ENCODE measurements around the gene TRIM54. TPM values are rescaled to one million over a fixed set of nuclear protein-coding genes. Genes with fewer than 3 reads are reported as not detected.

Gene TRIM54
- total RNA-seq, 1 donor from 2014 or later = not detected

DNA sequence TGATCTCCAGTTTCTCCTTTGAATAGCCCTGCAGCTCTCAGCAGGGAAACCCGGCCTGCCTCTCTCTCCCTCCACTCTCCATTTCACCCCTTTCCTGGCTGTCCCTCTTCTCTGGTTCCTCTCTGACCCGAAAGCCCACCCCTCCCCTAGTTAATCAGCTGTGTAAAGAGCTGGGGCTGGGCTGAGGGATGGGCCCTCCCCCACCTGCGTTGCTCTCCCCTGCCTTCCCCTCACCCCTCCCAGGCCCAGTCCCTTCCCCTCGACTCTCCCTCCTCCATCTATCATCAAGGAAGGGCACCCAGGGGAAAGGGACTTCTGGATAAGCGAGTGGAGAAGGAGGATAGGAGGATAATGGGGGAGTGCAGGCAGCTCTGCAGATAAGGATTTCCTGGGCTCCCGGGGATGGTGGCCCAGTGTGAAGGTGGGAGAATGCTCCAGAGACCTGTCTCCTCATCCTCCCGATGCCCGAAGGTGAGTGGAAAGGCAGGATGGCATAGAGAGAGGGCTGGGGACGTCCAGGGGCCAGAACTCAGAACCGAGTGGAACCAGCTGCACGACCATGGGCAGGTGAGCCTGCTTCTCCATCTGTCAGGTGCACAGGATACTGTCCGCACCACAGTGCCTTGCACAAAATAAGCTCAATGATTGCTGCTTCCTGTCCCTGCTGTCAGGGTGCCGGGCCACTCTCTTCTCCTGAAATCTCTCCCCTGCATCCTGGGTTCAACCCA is 31.4 kb upstream of the TRIM54 start:
- DNase-seq = no peak
- peaks cover 5% of the 10 kb centered on the region for H3K4me1 ChIP-seq
- H3K27me3 ChIP-seq = peaks cover 33% of the 10 kb centered on the region
- H3K27ac ChIP-seq = no peak overlapping the region
- TF ChIP-seq, protein P1, sequence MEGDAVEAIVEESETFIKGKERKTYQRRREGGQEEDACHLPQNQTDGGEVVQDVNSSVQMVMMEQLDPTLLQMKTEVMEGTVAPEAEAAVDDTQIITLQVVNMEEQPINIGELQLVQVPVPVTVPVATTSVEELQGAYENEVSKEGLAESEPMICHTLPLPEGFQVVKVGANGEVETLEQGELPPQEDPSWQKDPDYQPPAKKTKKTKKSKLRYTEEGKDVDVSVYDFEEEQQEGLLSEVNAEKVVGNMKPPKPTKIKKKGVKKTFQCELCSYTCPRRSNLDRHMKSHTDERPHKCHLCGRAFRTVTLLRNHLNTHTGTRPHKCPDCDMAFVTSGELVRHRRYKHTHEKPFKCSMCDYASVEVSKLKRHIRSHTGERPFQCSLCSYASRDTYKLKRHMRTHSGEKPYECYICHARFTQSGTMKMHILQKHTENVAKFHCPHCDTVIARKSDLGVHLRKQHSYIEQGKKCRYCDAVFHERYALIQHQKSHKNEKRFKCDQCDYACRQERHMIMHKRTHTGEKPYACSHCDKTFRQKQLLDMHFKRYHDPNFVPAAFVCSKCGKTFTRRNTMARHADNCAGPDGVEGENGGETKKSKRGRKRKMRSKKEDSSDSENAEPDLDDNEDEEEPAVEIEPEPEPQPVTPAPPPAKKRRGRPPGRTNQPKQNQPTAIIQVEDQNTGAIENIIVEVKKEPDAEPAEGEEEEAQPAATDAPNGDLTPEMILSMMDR (IDR thresholded peaks at IDR 0.05) = no peak
- no peaks in the 10 kb centered on the region for H3K36me3 ChIP-seq
- intact Hi-C loops (cut with DNase I) = no loop called here
- H3K4me3 ChIP-seq = no peak overlapping the region
- no peak for ATAC-seq
- no peaks in the 10 kb centered on the region for H3K9me3 ChIP-seq

DNA sequence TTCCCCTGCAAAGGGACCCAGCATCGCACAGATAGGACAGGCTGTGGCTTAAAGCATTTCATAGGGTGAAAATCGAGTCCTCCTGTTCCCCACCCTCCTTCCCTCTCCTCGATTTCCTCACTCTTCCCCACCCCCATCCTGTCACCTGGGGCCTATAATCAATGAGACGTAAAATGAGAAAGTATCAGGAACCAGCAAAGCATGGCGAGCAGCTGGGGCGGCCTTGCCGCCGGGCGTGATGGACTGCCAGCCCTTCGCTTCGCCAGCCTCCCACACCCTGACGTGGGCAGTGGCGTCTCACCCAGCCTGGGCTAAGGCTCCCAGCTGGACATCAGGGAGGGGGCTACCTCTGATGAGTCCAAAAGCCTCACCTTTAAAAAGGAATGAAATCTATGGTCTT is 30.5 kb upstream of the TRIM54 start:
- intact Hi-C loops (cut with DNase I) = no loop called here
- Histone ChIP-seq H3K4me3 (no peak overlapping the region), H3K27me3 (peaks cover 36% of the 10 kb centered on the region), H3K36me3 (no peaks in the 10 kb centered on the region), H3K9me3 (no peaks in the 10 kb centered on the region), H3K4me1 (peaks cover 5% of the 10 kb centered on the region), H3K27ac (no peak overlapping the region)
- ATAC-seq (no peak), DNase-seq (no peak)
- TF ChIP-seq, protein P1 (IDR thresholded peaks at IDR 0.05) = no peak

DNA sequence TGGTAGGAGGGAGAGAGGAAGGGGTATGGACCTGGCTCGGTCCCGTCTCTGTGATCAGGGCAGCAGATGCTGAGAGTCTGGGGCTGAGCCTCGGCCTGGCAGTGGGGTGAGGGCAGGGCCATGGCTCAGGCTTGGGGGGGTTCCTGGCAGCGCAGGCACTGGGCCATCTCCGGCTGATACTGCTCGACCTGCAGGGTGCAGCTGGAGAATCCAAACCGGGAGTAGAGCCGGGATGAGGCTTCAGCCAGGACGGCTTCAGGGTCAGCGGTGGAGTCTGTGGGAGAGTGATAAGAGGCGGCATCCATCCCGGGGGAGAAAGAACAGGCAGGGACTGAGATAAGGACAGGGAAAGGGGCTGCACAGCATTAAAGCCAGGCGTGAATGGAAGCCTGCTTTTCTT is 27.0 kb upstream of the TRIM54 start:
- no peak for ATAC-seq
- no peaks in the 10 kb centered on the region for H3K36me3 ChIP-seq
- no peak overlapping the region for H3K4me3 ChIP-seq
- H3K27me3 ChIP-seq = peaks cover 46% of the 10 kb centered on the region
- DNase-seq = no peak
- H3K9me3 ChIP-seq = no peaks in the 10 kb centered on the region
- no peak overlapping the region for H3K27ac ChIP-seq
- peaks cover 2% of the 10 kb centered on the region for H3K4me1 ChIP-seq
- TF ChIP-seq, protein P1 (IDR thresholded peaks at IDR 0.05) = no peak
- intact Hi-C loops (cut with DNase I) = no loop called here

DNA sequence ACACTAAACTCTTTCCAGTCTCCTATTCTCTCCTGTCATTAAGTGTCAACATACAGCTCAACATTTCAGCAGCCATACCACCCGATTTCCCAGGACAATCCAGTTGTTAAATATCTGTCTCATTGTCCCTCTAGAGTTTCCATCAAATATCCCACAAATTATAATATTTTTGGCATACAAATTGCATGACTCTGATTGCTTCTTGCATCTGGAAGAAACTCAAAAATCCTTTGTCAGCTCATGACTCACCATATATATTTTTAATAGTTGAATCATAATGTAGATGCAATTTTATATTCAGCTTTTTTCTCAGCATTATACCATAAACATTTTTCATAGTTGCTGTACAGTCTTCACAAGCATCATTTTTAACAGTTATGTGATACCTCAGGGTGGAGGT is 26.6 kb upstream of the TRIM54 start:
- Histone ChIP-seq H3K36me3 (no peaks in the 10 kb centered on the region), H3K4me3 (no peak overlapping the region), H3K4me1 (no peaks in the 10 kb centered on the region), H3K9me3 (no peaks in the 10 kb centered on the region), H3K27ac (no peak overlapping the region), H3K27me3 (peaks cover 46% of the 10 kb centered on the region)
- ATAC-seq = no peak
- no peak for DNase-seq
- TF ChIP-seq, protein P1 (IDR thresholded peaks at IDR 0.05) = no peak
- intact Hi-C loops (cut with DNase I) = no loop called here

DNA sequence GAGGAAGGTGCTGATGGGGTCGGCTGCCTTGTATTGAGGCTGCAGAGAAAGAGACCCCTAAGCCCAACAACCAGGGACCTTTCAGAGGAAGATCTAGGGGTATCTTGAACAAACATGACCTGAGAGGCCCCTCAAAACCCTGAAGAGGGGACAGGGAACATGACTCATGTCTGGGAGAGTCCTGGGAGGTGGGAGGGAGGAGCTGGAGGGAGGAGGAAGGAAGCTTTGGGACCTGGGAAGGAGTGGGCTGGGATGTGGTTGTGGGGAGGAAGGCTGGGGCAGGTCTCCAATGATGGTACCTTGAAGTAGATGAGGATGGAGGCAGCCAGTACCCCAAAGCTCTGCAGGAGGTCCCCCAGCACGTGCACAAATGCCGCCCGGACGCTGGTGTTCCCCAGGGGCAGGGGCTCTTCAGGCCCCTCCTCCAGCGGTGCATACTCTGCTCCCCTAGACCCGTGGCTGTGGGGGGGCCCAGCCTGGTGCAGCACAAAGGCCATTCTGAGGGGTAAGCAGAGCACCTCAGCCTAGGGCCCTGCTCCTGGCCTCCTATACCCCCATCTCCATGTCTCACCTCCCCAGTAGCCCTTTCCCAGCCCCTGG is 25.3 kb upstream of the TRIM54 start:
- Histone ChIP-seq H3K4me1 (no peaks in the 10 kb centered on the region), H3K9me3 (no peaks in the 10 kb centered on the region), H3K4me3 (no peak overlapping the region), H3K27me3 (peaks cover 47% of the 10 kb centered on the region), H3K27ac (no peak overlapping the region), H3K36me3 (no peaks in the 10 kb centered on the region)
- intact Hi-C loops (cut with DNase I) = no loop called here
- ATAC-seq (no peak), DNase-seq (no peak)
- TF ChIP-seq, protein P1 (IDR thresholded peaks at IDR 0.05) = no peak

Measured in upper lobe of right lung (tissue), 1 donor.